Measurements from ENCODE around the gene LRRC38.
"Not testable (repeated sequence)": the region's sequence is repeated elsewhere in the genome, so short reads cannot be mapped to it uniquely, and the experiment has no call there.

Gene LRRC38

GRCh38 chr1:13513895-13514546, at the start of gene LRRC38:
Gene LRRC38, minus strand, starts transcription at chr1:13514003. Its CDS starts 410 bp downstream, at chr1:13513593.
- DNase-seq: no peak

- DNase-seq: not testable (repeated sequence)
Measured at GRCh38 chr1:13562981-13563380, 49.2 kb upstream of the LRRC38 start.

- DNase-seq: no peak
Measured at GRCh38 chr1:13560541-13560940, 46.7 kb upstream of the LRRC38 start.

DNA sequence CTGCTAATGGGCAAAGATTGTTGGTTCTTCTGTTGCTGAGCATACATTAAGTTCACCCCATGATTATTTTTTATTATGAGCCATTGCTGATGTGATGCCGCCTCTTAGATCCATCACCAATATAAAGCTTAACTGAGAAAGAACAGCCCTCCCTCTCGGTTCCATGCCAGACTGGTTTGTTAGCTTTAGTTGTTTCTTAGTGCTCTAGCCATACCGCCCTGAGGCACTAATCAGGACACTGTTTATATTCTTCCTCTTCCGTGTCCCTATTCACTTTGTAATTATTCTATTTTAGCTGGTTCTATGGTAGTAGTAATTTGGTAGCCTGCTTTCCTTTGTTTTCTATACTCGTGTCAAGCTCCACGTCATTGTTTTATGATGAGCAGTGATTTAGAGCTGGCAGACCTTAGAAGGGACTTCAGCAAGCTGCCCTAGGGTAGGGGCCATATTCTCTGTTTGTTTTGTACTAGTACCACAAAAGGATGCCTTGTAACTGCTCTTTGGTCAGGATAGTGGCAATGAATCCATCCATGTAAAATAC, 42.5 kb upstream of the LRRC38 start:
- DNase-seq: no peak

DNA sequence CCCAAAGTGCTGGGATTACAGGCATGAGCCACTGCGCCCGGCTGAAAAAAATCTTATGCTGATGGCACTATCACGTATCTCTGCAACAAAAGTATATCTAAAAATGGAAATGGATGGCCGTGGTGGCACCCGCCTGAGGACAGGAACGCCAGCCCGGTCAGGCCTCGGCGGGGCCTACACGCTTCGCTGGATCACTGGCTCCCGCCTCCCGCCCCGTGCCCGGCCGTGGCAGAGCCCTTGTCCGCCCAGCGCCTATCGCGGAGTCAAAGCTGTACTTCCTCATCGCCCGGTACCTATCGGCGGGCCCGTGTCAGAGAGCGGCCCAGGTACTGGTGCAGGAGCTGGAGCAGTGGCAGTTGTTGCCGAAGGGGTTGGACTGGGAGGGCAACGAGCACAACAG, 41.0 kb upstream of the LRRC38 start:
- DNase-seq: no peak

- DNase-seq: no peak
Measured at GRCh38 chr1:13550663-13551062, 36.9 kb upstream of the LRRC38 start.

GRCh38 chr1:13549521-13549920, 35.7 kb upstream of the LRRC38 start:
- peak; percentile 69 for DNase-seq

- no peak for DNase-seq
Measured at GRCh38 chr1:13549021-13549420, 35.2 kb upstream of the LRRC38 start.

DNA sequence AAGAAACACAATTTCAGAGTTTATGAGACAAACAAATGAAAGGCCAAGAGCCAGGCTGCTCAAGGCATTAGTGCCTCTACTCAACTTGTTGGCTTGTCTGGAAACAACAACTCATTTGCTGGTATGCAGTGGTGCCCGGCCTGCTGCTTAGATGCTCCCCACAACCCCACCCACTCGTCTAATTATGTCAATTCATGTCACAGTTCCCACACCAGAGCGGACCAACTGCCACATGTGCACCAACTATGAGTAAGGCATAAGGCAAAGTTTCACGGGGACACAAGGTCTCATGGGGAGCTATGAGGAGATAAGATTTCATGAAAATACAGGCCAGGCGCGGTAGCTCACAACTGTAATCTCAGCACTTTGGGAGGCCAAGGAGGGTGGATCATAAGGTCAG, 34.5 kb upstream of the LRRC38 start:
- DNase-seq: no peak

DNA sequence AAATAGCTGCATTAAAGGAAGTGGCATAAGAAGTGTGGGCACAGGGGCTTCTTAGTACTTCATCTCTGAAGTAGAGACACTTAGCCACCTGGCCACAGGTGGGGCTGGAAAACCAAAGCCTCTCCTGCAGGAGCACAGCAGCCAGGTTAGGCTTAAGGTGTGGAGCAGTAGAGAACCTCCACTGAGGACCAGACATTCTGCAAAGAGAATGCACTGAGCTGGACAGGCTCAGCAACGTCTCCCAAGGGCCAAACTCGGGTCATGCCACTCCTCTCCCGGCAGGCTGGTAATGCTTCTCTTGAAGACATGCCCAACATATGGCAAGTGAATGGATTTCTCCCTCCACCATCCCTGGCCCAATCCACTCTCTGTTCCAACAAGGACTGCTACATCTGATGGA, 33.0 kb upstream of the LRRC38 start:
- DNase-seq: no peak

- DNase-seq: no peak
Measured at GRCh38 chr1:13544221-13544556, 30.4 kb upstream of the LRRC38 start.

- DNase-seq: peak; percentile 75
Measured at GRCh38 chr1:13543451-13544220, 29.8 kb upstream of the LRRC38 start.

DNA sequence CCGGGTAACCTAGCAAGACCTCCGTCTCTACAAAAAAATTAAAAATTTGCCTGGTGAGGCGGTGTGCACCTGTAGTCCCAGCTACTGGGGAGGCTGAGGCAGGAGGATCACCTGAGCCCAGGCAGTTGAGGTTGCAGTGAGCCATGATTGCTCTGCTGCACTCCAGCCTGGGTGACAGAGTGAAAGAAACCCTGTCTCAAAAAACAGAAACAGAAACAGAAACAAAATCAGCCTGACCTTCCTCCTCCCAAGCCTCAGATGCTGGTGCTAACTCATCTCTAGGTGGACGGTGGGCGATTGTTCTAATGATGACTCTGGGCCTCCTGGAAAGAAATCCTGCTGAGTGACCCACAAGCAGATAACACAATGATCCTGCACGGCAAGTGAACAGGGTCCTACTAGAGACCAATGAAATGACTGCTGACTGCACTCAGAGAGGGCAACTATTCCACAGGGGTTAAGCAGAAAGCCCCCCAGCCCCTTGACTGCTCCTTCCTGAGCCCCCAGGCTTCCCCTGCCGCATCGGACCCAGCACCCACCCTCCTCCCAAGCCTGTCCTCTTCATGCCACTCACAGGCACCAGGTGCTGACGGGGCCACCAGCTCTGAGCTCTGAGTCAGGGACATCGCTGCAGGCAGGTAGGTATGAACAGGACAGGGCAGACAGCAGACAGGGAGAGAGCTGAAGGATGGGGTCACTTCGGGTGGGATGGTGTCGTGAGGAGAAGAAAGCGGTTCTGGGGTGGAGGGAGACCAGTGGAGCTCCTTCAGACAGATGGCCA, 27.8 kb upstream of the LRRC38 start:
- DNase-seq: no peak

DNA sequence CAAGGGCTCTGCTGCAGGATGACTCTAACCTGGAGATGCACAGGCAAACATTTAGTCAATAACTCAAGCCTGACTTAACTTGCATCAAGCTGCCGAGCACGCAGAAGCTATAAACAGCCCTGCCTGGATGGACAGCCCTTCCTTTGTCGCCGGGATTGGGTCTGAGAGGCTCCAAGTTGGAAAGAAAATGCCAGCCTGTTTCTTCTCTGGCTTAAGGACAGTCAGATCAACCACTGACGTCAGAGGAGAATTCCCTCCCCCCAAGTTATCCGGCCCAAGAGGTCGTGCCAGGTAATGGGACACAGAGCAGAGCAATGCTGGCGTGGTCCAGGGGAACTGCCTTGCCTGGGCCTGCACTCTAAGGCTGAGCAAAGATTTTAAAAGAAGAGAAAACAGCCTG, 27.1 kb upstream of the LRRC38 start:
- peak; percentile 60 for DNase-seq

- no peak for DNase-seq
Measured at GRCh38 chr1:13539683-13540082, 25.9 kb upstream of the LRRC38 start.

DNA sequence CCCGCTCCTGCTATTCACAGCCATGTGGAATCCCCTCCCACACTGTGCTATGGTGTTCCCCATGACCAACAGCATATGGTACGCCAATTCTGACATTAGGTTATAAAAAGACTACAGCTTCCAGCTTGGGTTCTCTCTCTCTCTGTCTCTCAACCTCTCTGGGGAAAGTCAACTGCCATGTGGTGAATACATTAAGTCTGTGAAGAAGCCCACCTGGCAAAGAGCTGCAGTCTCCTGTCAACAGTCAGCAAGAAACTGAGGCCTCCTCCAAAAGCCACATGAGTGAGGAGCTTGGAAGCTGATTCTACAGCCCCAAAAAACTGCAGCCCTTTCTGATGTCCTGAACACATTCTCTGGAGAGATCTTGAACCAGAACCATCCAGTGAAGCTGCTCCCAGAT, 25.0 kb upstream of the LRRC38 start:
- no peak for DNase-seq

DNA sequence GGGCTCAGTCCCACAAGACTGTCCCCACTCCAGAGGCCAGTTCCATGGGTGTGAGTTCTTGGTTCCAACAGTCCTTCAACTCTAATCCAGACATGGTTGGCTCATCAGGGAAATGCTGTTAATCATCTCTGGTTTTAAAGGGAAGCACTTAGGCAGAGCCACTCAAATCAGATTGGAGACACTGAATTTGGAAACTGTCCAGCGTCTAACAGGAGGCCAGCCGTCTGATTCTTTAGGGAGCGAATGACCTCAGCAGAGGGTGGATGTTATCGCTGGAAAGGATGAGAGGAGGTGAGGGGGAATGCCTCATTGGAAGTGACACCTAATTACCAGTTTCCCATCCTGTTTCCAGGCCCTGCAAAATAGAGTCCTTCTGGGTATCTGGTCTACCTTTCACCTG, 22.8 kb upstream of the LRRC38 start:
- DNase-seq: no peak

DNA sequence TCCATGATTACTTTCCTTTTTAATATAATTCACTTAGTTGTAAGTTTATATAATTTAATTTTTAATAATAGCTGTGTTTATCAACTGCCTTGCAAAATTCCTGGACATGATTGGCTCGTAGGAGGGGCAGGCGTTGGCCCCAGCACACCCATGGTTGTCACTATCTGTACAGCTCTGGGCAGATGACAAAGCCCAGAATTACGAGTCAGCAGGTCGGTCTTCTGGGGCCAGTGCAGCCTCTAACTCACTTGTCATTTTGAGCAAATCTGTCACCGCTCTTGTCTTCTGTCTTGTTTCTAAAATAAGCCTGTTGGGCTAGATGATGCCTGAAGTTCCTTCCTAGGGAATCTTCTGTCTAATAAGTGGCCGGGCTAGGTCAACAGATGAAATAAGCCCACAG, 21.4 kb upstream of the LRRC38 start:
- DNase-seq: no peak

GRCh38 chr1:13528320-13528719, 14.5 kb upstream of the LRRC38 start:
- DNase-seq: no peak

DNA sequence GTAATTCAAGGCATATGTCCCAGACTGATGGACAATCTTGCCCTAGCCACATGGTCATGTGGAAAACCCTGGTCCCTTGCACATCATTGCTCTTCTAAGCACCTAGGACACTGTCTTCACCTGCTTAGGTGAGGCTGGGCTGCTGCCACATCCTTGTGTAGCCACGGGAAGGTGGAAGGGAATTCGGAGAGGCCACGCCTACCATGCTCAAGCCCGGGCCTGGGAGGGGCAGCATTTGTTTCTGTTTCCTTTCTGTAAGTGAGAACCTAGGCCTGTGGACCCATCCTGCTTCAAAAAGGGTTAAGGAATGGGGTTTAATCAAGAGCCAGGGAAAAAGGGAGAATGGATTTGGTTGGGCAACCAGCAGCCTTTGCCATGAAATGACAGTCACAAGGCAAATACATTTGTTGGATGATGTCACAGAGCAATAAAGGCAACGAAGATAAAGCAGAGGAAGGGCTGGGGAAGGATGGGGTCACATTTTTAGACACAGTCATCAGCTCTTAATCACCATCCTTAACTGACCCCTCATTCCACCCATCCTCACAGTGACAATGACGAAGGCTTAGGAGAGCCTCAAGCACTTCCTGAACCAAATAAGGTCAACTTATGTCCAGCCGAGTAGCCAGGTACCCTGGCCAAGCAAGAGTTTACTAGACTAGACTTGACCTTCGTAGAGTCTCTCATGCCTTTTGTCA, 10.1 kb upstream of the LRRC38 start:
- DNase-seq: no peak

- no peak for DNase-seq
Measured at GRCh38 chr1:13520985-13521384, 7.2 kb upstream of the LRRC38 start.

GRCh38 chr1:13517193-13517812, 3.5 kb upstream of the LRRC38 start:
- no peak for DNase-seq

DNA sequence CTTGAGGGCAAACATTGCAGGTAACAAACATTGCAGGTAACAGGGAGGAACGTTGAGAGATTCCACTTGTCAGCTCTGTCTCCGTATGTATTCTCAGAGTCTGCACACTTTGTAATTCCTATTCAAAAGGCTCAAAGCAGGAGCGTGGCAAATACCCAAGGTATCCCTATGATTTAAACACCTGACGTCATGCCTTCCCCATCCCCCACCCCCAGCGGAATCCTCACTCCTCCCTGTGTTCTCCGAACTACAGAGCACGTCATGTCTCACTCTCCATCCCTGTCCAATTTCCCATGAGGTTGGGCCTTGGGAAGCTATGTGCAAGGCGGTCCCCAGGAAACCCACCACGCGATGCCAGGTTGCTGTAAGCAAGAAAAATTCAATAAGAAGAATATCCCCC, 2.8 kb upstream of the LRRC38 start:
- no peak for DNase-seq
